K562 (cell line): ENCODE results near the gene ANKRD16. TPM values are rescaled to one million over a fixed set of nuclear protein-coding genes. Genes with fewer than 3 reads are reported as not detected.
A peak's percentile ranks its signal among the peaks of the same experiment; 100 is the strongest.

ENCODE experiments used
- GTF2A2 ChIP-seq: IDR thresholded peaks from 2 replicates; pipeline ENCODE4 v1.6.1; 2016; ENCODE audit warnings: mild to moderate bottlenecking, missing genetic modification characterization, missing compliant biosample characterization
- HNRNPH1 ChIP-seq: fragments of 200-400 bp; formaldehyde crosslinking; optimal IDR thresholded peaks from 2 replicates; pipeline ENCODE3; 2017; ENCODE audit warnings: low read depth, mild to moderate bottlenecking, low read length, moderate library complexity
- LEF1 ChIP-seq: fragments of 450-650 bp; IDR thresholded peaks from 2 replicates; pipeline ENCODE4 v1.6.1; 2016; ENCODE audit warnings: mild to moderate bottlenecking
- NR2C2 ChIP-seq, 2 experiments: fragments of 200-800 bp in 1 of 2; sonication (Bioruptor generic) in 1 of 2; sonication (generic) in 1 of 2; formaldehyde crosslinking in 1 of 2; IDR thresholded peaks; 2 replicates each; pipeline versions ENCODE4 v1.6.1 to v1.8.0; 2016 to 2022; ENCODE audit warnings: mild to moderate bottlenecking in 1 of 2, missing compliant biosample characterization in 1 of 2, missing genetic modification characterization in 1 of 2, missing genetic modification reagents in 1 of 2
- PTTG1 ChIP-seq: fragments of 450-650 bp; IDR thresholded peaks from 2 replicates; pipeline ENCODE4 v1.6.1; 2016; ENCODE audit warnings: low read depth, mild to moderate bottlenecking, missing genetic modification characterization, missing compliant biosample characterization
- SMC3 ChIP-seq: conservative IDR thresholded peaks from 2 replicates; pipeline ENCODE4 v1.6.1; 2011; ENCODE audit warnings: low read depth, low read length, improper control_type of control experiment; ENCODE audit not compliant: insufficient read depth
- ZC3H8 ChIP-seq: fragments of 450-650 bp; IDR thresholded peaks from 2 replicates; pipeline ENCODE4 v1.6.1; 2017
- ZNF134 ChIP-seq: fragments of 250-450 bp; sonication (Bioruptor Pico); conservative IDR thresholded peaks from 2 replicates; pipeline ENCODE4 v1.4.0; 2020
- ZNF175 ChIP-seq: fragments of 200-800 bp; sonication (Bioruptor generic); IDR thresholded peaks from 2 replicates; pipeline ENCODE4 v1.6.1; 2016; ENCODE audit warnings: low read depth, mild to moderate bottlenecking, missing genetic modification characterization, missing compliant biosample characterization
- ZNF277 ChIP-seq: fragments of 250-450 bp; sonication (Bioruptor Pico); IDR thresholded peaks from 2 replicates; pipeline ENCODE4 v1.8.0; 2022; ENCODE audit warnings: inconsistent platforms, mild to moderate bottlenecking, moderate library complexity, borderline replicate concordance
- ZNF311 ChIP-seq: fragments of 250-450 bp; sonication (Bioruptor Pico); IDR thresholded peaks from 2 replicates; pipeline ENCODE4 v1.4.0; 2020; ENCODE audit warnings: mild to moderate bottlenecking, moderate library complexity
- ZNF668 ChIP-seq: fragments of 250-450 bp; sonication (Bioruptor Pico); IDR thresholded peaks from 2 replicates; pipeline ENCODE4 v1.8.0; 2022; ENCODE audit warnings: mild to moderate bottlenecking, inconsistent platforms
- polyA plus RNA-seq, 8 experiments: library from polyadenylated mRNA; depleted of rRNA in 4 of 8; stranded (reverse) in 5 of 8; unstranded in 3 of 8; fragments of >200 nt; fragmentation: Nextera tagmentation in 2 of 8; fragmentation: Illumina TruSeq in 1 of 8; extraction: Ambion mirVana in 2 of 8; extraction: Trizol in 1 of 8; gene quantifications; 2 replicates each; pipeline versions ENCODE4 v1.2.1 to v1.2.3, GENCODE V29; 2011 to 2014; ENCODE audit warnings: inconsistent platforms in 1 of 8, missing spikeins in 1 of 8
- total RNA-seq, 7 experiments: library from RNA; depleted of rRNA in 6 of 7; stranded (reverse); fragments of >200 nt in 6 of 7; fragmentation: Illumina TruSeq in 2 of 7; extraction: Trizol in 2 of 7; gene quantifications; 2 replicates each; pipeline versions ENCODE4 v1.2.1 to v1.2.3, GENCODE V29; 2011 to 2021; ENCODE audit warnings: low replicate concordance in 1 of 7
- TF ChIP-seq, protein P1 (sequence below): fragments of 250-450 bp; sonication (Bioruptor Pico); IDR thresholded peaks from 2 replicates; pipeline ENCODE4 v1.9.0; 2021; ENCODE audit warnings: mild to moderate bottlenecking, inconsistent platforms

Gene ANKRD16
- total and polyA plus RNA-seq, 9 of the 15 experiments (the other 6 are each of a cell fraction or from before 2014, with no cell fraction given) = 1.5 to 16.0 (median 9.5) TPM

DNA sequence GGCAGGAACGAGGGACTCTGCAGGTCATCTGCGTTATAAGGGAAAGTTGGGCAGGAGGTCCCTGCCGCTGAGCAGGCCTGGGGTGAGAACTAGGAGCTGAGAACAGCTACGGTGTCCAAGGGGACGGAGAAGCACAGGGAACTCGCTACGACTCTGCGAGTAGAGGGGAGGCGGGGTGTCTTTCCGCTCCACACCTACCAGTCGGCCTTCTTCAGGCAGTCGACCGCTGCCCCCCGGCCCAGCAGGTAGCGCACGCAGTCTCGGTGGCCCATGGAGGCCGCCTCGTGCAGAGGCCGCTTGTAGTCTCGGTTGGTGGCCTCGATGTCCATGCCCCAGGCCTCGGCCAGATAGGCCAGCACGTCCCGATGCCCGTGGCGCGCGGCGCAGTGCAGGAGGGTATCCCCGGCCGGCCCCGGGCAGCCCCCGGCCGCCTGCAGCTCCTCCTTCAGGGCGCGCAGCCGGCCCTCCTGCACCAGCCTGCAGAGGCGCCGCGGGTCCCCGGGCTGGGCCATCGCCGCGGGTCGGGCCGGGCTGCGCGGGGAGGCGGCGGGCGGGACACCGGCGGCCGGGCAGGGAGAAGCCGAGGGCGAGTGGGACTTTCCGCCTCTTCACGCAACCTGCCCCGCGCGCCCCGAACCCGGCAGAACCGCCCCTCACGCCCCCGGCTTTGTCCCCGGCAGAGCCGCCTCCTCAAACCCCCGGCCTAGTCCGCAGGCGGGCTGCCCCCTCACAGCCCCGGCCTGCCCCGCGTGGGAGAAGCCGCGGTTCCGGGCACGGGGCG is 660 bp downstream of the ANKRD16 start (continued):
- TF ChIP-seq, protein P1, sequence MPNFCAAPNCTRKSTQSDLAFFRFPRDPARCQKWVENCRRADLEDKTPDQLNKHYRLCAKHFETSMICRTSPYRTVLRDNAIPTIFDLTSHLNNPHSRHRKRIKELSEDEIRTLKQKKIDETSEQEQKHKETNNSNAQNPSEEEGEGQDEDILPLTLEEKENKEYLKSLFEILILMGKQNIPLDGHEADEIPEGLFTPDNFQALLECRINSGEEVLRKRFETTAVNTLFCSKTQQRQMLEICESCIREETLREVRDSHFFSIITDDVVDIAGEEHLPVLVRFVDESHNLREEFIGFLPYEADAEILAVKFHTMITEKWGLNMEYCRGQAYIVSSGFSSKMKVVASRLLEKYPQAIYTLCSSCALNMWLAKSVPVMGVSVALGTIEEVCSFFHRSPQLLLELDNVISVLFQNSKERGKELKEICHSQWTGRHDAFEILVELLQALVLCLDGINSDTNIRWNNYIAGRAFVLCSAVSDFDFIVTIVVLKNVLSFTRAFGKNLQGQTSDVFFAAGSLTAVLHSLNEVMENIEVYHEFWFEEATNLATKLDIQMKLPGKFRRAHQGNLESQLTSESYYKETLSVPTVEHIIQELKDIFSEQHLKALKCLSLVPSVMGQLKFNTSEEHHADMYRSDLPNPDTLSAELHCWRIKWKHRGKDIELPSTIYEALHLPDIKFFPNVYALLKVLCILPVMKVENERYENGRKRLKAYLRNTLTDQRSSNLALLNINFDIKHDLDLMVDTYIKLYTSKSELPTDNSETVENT (CRISPR knock-in tag) = 0 out of 2 replicates have a peak, but pooled peaks have one; percentile 17
- TF ChIP-seq ZNF277 (no peak), HNRNPH1 (no peak), NR2C2 (CRISPR knock-in tag; IDR thresholded peaks at IDR 0.05) (no peak), NR2C2 (tag; IDR thresholded peaks at IDR 0.05) (no peak), SMC3 (no peak), ZNF668 (CRISPR knock-in tag) (no peak), ZC3H8 (no peak), ZNF175 (no peak), PTTG1 (tag) (no peak), ZNF134 (CRISPR knock-in tag) (no peak), LEF1 (no peak), GTF2A2 (tag) (no peak), ZNF311 (CRISPR knock-in tag) (no peak)
